Neuronal stem cell (in vitro differentiated cells): ENCODE measurements around the gene MSANTD7.

ENCODE experiments used
- DNase-seq: peaks from one replicate; pipeline ENCODE4 v3.0.0-alpha.2; 2013; ENCODE audit warnings: low spot score
- H2AFZ ChIP-seq: one replicate; pipeline ENCODE4 v1.6.1; 2013; ENCODE audit warnings: mild to moderate bottlenecking, low read length, inconsistent platforms
- H2AK5ac ChIP-seq: 2 replicates; pipeline ENCODE4 v1.6.1; 2013; ENCODE audit warnings: low read depth, mild to moderate bottlenecking, inconsistent platforms, low read length, moderate library complexity, mixed read lengths
- H2BK120ac ChIP-seq: 2 replicates; pipeline ENCODE4 v1.6.1; 2013; ENCODE audit warnings: low read depth, mild to moderate bottlenecking, inconsistent platforms, low read length, moderate library complexity, mixed read lengths
- H2BK12ac ChIP-seq: one replicate; pipeline ENCODE4 v1.6.1; 2013; ENCODE audit warnings: low read length, inconsistent platforms
- H2BK15ac ChIP-seq: 2 replicates; pipeline ENCODE4 v1.6.1; 2013; ENCODE audit warnings: mild to moderate bottlenecking, low read length, inconsistent platforms, mixed read lengths
- H2BK5ac ChIP-seq: one replicate; pipeline ENCODE4 v1.6.1; 2013; ENCODE audit warnings: inconsistent platforms, mild to moderate bottlenecking, low read length, moderate library complexity
- H3K14ac ChIP-seq: one replicate; pipeline ENCODE4 v1.6.1; 2013; ENCODE audit warnings: low read length, inconsistent platforms
- H3K18ac ChIP-seq: 2 replicates; pipeline ENCODE4 v1.6.1; 2013; ENCODE audit warnings: low read length, inconsistent platforms
- H3K23ac ChIP-seq: 2 replicates; pipeline ENCODE4 v1.6.1; 2013; ENCODE audit warnings: low read depth, mild to moderate bottlenecking, mixed read lengths, low read length, inconsistent platforms; ENCODE audit not compliant: poor library complexity
- H3K27ac ChIP-seq: replicated peaks from 3 replicates; pipeline ENCODE4 v1.5.1; 2013; ENCODE audit warnings: low read length, inconsistent platforms
- H3K27me3 ChIP-seq, 3 experiments: 2 replicates each; pipeline ENCODE4 v1.6.1; 2013; ENCODE audit warnings: low read length in 3 of 3, mild to moderate bottlenecking in 2 of 3, inconsistent platforms in 1 of 3, low read depth in 1 of 3, mixed read lengths in 1 of 3, moderate library complexity in 1 of 3; ENCODE audit not compliant: control insufficient read depth in 3 of 3, insufficient read depth in 3 of 3
- H3K36me3 ChIP-seq, 2 donors: replicated peaks in 1 of 2; 2 replicates each; pipeline ENCODE4 v1.6.1; 2013; ENCODE audit warnings: low read length in 2 of 2; ENCODE audit not compliant: control insufficient read depth in 2 of 2, insufficient read depth in 2 of 2
- H3K4ac ChIP-seq: 2 replicates; pipeline ENCODE4 v1.6.1; 2013; ENCODE audit warnings: inconsistent platforms, mild to moderate bottlenecking, low read length, moderate library complexity
- H3K4me1 ChIP-seq, 2 donors: 1 replicate in 1 of 2; 2 replicates in 1 of 2; pipeline ENCODE4 v1.6.1; 2013; ENCODE audit warnings: low read length in 2 of 2, low read depth in 1 of 2; ENCODE audit not compliant: control insufficient read depth in 2 of 2, insufficient read depth in 1 of 2
- H3K4me2 ChIP-seq: one replicate; pipeline ENCODE4 v1.6.1; 2013; ENCODE audit warnings: mild to moderate bottlenecking, low read length, inconsistent platforms; ENCODE audit not compliant: insufficient read depth, poor library complexity, severe bottlenecking
- H3K4me3 ChIP-seq, 2 donors: 2 replicates each; pipeline ENCODE4 v1.5.1; 2013; ENCODE audit warnings: low read length in 2 of 2, mild to moderate bottlenecking in 2 of 2, inconsistent platforms in 1 of 2, moderate library complexity in 1 of 2
- H3K79me1 ChIP-seq: one replicate; pipeline ENCODE4 v1.6.1; 2013; ENCODE audit warnings: low read depth, mild to moderate bottlenecking, inconsistent platforms, low read length, moderate library complexity
- H3K9ac ChIP-seq: one replicate; pipeline ENCODE4 v1.6.1; 2013; ENCODE audit warnings: mild to moderate bottlenecking, low read depth, low read length, inconsistent platforms; ENCODE audit not compliant: poor library complexity
- H3K9me3 ChIP-seq, 2 donors: replicated peaks in 1 of 2; 2 replicates each; pipeline versions ENCODE3 to v1.6.1; 2013; ENCODE audit warnings: low read length in 2 of 2, mild to moderate bottlenecking in 2 of 2, inconsistent platforms in 1 of 2, low read depth in 1 of 2, mixed read lengths in 1 of 2, moderate library complexity in 1 of 2; ENCODE audit not compliant: control insufficient read depth in 2 of 2, insufficient read depth in 1 of 2
- H4K8ac ChIP-seq: one replicate; pipeline ENCODE4 v1.6.1; 2013; ENCODE audit warnings: low read depth, mild to moderate bottlenecking, inconsistent platforms, low read length, moderate library complexity
- H4K91ac ChIP-seq: one replicate; pipeline ENCODE4 v1.6.1; 2013; ENCODE audit warnings: low read length, low read depth, mild to moderate bottlenecking, inconsistent platforms; ENCODE audit not compliant: poor library complexity
- WGBS, 2 donors: extraction: QIAGEN DNeasy Blood & Tissue Kit; methylation state at CpG; one replicate each; pipeline ENCODE4 v1.1.7; 2013; ENCODE audit warnings: missing lambda C conversion rate in 2 of 2, mixed read lengths in 1 of 2; ENCODE audit not compliant: insufficient read length in 2 of 2, insufficient replicate concordance in 1 of 2; ENCODE audit errors: extremely low coverage in 2 of 2; 5-methylcytosine and 5-hydroxymethylcytosine counted together

MSANTD7 gene

GRCh38 chr10:14884082-14884481, 46.0 kb downstream of the MSANTD7 start:
- no peak overlapping the region for H3K4ac ChIP-seq
- no peak overlapping the region for H2BK15ac ChIP-seq
- no peak overlapping the region for H3K27ac ChIP-seq
- peaks cover 3 to 19% of the 10 kb centered on the region in 2 donors for H3K4me1 ChIP-seq
- H3K14ac ChIP-seq, result no peak overlapping the region
- no peak for DNase-seq
- no peak overlapping the region for H2BK5ac ChIP-seq
- no peak overlapping the region for H2BK12ac ChIP-seq
- no peak overlapping the region for H4K91ac ChIP-seq
- no CpG with 5 or more reads among the region's 3 CpGs for WGBS, 2 donors
- no peak overlapping the region for H3K4me3 ChIP-seq
- H3K79me1 ChIP-seq, result no peaks in the 10 kb centered on the region
- peaks cover 0 to 23% of the 10 kb centered on the region in 2 donors for H3K9me3 ChIP-seq
- no peak overlapping the region for H4K8ac ChIP-seq
- H3K4me2 ChIP-seq, result no peak overlapping the region
- H3K23ac ChIP-seq, result no peak overlapping the region
- H3K9ac ChIP-seq, result no peak overlapping the region
- no peak overlapping the region for H2BK120ac ChIP-seq
- H2AFZ ChIP-seq, result no peak overlapping the region
- no peak overlapping the region for H2AK5ac ChIP-seq
- H3K36me3 ChIP-seq, result peaks cover 6 to 75% of the 10 kb centered on the region in 2 donors
- no peak overlapping the region for H3K18ac ChIP-seq
- H3K27me3 ChIP-seq, result no peaks in the 10 kb centered on the region
